GM12874 (cell line): ENCODE data around the gene PCMT1.

ENCODE experiments used
- TF ChIP-seq, protein P1 (sequence below): IDR thresholded peaks from 2 replicates; pipeline ENCODE4 v1.5.1; 2011; ENCODE audit warnings: low read depth, mild to moderate bottlenecking, control low read depth, low read length, moderate library complexity; ENCODE audit not compliant: insufficient read depth

Gene PCMT1

GRCh38 chr6:149771925-149772324, 22.4 kb downstream of the PCMT1 start:
- TF ChIP-seq, protein P1, sequence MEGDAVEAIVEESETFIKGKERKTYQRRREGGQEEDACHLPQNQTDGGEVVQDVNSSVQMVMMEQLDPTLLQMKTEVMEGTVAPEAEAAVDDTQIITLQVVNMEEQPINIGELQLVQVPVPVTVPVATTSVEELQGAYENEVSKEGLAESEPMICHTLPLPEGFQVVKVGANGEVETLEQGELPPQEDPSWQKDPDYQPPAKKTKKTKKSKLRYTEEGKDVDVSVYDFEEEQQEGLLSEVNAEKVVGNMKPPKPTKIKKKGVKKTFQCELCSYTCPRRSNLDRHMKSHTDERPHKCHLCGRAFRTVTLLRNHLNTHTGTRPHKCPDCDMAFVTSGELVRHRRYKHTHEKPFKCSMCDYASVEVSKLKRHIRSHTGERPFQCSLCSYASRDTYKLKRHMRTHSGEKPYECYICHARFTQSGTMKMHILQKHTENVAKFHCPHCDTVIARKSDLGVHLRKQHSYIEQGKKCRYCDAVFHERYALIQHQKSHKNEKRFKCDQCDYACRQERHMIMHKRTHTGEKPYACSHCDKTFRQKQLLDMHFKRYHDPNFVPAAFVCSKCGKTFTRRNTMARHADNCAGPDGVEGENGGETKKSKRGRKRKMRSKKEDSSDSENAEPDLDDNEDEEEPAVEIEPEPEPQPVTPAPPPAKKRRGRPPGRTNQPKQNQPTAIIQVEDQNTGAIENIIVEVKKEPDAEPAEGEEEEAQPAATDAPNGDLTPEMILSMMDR: no peak

DNA sequence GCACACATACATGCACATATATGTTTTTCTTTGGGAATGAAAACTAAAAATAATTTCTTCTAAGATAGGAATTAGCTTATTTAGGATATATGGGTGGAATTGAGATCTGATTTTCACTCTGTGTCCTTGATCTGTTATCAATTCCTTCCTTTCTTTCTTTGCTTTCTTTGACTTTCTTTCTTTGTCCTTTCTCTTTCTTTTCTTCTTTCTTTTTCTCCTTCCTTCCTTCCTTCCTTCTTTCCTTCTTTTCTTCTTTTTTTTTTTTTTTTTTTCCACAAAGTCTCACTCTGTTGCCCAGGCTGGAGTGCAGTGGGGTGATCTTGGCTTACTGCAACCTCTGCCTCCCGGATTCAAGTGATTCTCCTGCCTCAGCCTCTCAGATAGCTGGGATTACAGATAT, 28.1 kb downstream of the PCMT1 start:
- TF ChIP-seq, protein P1: no peak

- TF ChIP-seq, protein P1: no peak
These were observed 30.1 kb downstream of the PCMT1 start for GRCh38 chr6:149779644-149779963.

DNA sequence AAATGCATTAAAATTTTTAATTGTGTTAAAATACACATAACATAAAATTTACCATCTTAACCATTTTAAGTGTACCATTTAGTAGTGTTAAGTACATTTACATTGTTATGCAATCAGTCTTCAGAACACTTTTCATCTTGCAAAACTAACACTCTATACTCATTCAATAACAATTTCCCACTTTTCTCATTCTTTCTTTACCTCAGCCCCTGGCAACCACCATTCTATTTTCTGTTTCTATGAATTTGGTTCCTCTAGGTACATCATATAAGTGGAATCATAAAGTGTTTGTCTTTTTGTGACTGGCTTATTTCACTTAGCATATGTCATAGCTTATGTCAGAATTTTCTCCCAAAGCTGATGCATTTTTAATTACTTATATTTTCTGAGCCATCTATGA, 32.2 kb downstream of the PCMT1 start:
- TF ChIP-seq, protein P1: no peak

GRCh38 chr6:149782337-149782736, 32.8 kb downstream of the PCMT1 start:
- TF ChIP-seq, protein P1: no peak

- TF ChIP-seq, protein P1: no peak
These were observed 34.0 kb downstream of the PCMT1 start for GRCh38 chr6:149783551-149783950.

DNA sequence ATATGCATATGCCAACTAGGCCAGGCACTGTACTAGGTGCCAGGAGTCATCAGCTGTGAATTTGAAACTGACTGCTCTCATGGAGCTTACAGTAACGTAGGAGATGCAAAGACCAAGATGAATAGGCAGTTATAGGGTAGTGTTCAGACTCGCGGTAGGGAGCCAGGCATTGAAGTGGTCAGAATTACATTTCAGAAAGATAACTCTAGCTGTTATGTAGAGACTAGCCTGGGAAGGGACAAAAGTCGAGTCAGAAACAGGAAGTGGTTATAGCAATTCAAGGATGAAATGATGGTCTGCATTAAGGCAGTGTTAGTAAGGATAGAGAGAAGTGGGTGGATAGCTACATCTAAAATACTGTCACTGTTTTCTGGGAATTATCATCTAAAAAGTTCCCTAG, 56.6 kb downstream of the PCMT1 start:
- TF ChIP-seq, protein P1: no peak

DNA sequence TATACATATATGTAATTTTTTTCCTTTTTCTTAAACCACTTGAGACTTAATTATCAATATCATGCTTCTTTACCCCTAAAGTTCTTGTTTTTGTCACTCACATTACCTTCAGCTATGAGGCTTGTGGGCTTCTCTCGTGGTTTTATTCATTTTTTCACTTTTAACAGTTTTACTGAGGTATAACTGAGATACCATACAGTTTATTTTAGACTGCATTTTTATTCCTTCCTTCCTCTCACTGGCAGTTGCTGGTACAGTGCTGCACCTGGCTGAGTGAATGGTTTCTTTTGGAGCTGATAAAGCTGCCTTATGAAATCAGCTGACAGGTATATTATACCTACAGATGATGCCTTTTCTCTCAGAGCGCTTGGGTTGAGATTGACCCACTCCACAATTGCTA, 60.3 kb downstream of the PCMT1 start:
- TF ChIP-seq, protein P1: no peak
